Activated B cell treated with CpG ODN at 0.5 μM for 24 hours (primary cell): Measurements from ENCODE around the gene DCXR. TPM values are rescaled to one million over a fixed set of nuclear protein-coding genes. Genes with fewer than 3 reads are reported as not detected.

Source experiments
- ATAC-seq: fragments of 200-7000 bp; cut with Tn5 transposase; one replicate; pipeline ENCODE4 v1.10.0; 2021; ENCODE audit warnings: low read depth, mild to moderate bottlenecking, moderate library complexity
- CTCF ChIA-PET: fragments of 350-600 bp; sonication (Branson Sonifier 250); formaldehyde crosslinking; loops from one replicate; lab custom pipeline; 2021; ENCODE audit warnings: antibody characterized with exemption; lab: Charles Lee
- POLR2A ChIA-PET: fragments of 350-600 bp; sonication (Branson Sonifier 250); formaldehyde crosslinking; loops from one replicate; lab custom pipeline; 2021; ENCODE audit warnings: antibody characterized with exemption; lab: Charles Lee
- DNase-seq: peaks from one replicate; pipeline ENCODE4 v3.0.0; 2022
- H3K27ac Mint-ChIP-seq: one replicate; pipeline ENCODE4 v1.8.0; 2020; ENCODE audit warnings: mixed read lengths
- H3K27me3 Mint-ChIP-seq: one replicate; pipeline ENCODE4 v1.8.0; 2021; ENCODE audit warnings: mixed read lengths
- H3K36me3 Mint-ChIP-seq: one replicate; pipeline ENCODE4 v1.8.0; 2021; ENCODE audit warnings: low read depth, mixed read lengths
- H3K4me1 Mint-ChIP-seq: one replicate; pipeline ENCODE4 v1.8.0; 2021; ENCODE audit warnings: mixed read lengths
- H3K4me3 Mint-ChIP-seq: one replicate; pipeline ENCODE4 v1.8.0; 2020; ENCODE audit warnings: mild to moderate bottlenecking, mixed read lengths
- H3K9me3 Mint-ChIP-seq: one replicate; pipeline ENCODE4 v1.8.0; 2020; ENCODE audit warnings: mixed read lengths
- CTCF ChIP-seq: fragments of 200-600 bp; IDR thresholded peaks from one replicate; pipeline ENCODE4 v1.8.0; 2022; ENCODE audit warnings: antibody characterized with exemption, mild to moderate bottlenecking
- intact Hi-C: fragments of 100-400 bp; cut with micrococcal nuclease; formaldehyde crosslinking; loops from one replicate; pipeline ENCODE4 v1.15.1; 2024
- total RNA-seq: library from RNA; stranded (reverse); gene quantifications from 2 replicates; pipeline ENCODE4 v1.2.3, GENCODE V29; 2022

Gene DCXR
- total RNA-seq, 1 donor from 2014 or later, result 84.3 TPM

- Mint-ChIP-seq H3K4me1 (peaks cover 22% of the 10 kb centered on the region), H3K9me3 (no peaks in the 10 kb centered on the region)
- intact Hi-C loops, result loop anchor here (5.0 kb wide), 2 partner anchors 150 to 475 kb away; partner anchors contain the start of gene ARHGDIA
These were observed 15.1 kb downstream of the DCXR start, which contains the start of gene CENPX for GRCh38 chr17:82022310-82022980. CENPX (minus strand) TSS chr17:82022878; CDS start chr17:82022861, 17 bp downstream.

GRCh38 chr17:82021900-82022309 is 15.6 kb downstream of the DCXR start:
- POLR2A ChIA-PET, result interaction anchor here (0.6 to 3.2 kb wide), 14 partner anchors 16 to 392 kb away, joined by 3 to 43 read pairs (median 4); partner anchors contain the start of genes ASPSCR1, DCXR, FASN and MCRIP1
- no peak for DNase-seq
- H3K36me3 Mint-ChIP-seq, result peaks cover 4% of the 10 kb centered on the region

More at GRCh38 chr17:82022310-82022980, 15.1 kb downstream of the DCXR start, which contains the start of gene CENPX:
- Mint-ChIP-seq H3K36me3 (peaks cover 4% of the 10 kb centered on the region), H3K27ac (peak within 1 kb of the TSS; percentile 35), H3K4me3 (peak within 1 kb of the TSS; percentile 85), H3K27me3 (no peaks in the 10 kb centered on the region)
- TF ChIP-seq CTCF, result no peak
- DNase-seq (no peak), ATAC-seq (no peak)
- POLR2A ChIA-PET, result interaction anchor here (0.5 to 3.2 kb wide), 23 partner anchors 13 to 427 kb away, joined by 3 to 43 read pairs (median 4); partner anchors contain the start of genes DCXR, GPS1, MCRIP1 and MRPL12
- CTCF ChIA-PET, result interaction anchor here (0.6 to 5.9 kb wide), 3 partner anchors 15 to 63 kb away, joined by 3 to 59 read pairs (median 3); partner anchors contain the start of gene DCXR

GRCh38 chr17:82021107-82021899 is 16.2 kb downstream of the DCXR start:
- ChIA-PET POLR2A (interaction anchor here (0.7 to 3.2 kb wide), 8 partner anchors 16 to 188 kb away, joined by 3 to 43 read pairs (median 6); partner anchors contain the start of genes ASPSCR1, DCXR, FASN and MCRIP1), CTCF (interaction anchor here (1.0 to 5.9 kb wide), 4 partner anchors 14 to 62 kb away, joined by 3 to 59 read pairs (median 3); partner anchors contain the start of genes DCXR and NOTUM)
- H3K27me3 Mint-ChIP-seq, result no peaks in the 10 kb centered on the region
- DNase-seq, result no peak
- intact Hi-C loops, result loop anchor here (1.0 to 5.0 kb wide), 3 partner anchors 62 to 476 kb away; partner anchors contain the start of gene ARHGDIA
- no peaks in the 10 kb centered on the region for H3K9me3 Mint-ChIP-seq
- H3K27ac Mint-ChIP-seq, result peak overlapping the region; percentile 35
- peaks cover 4% of the 10 kb centered on the region for H3K36me3 Mint-ChIP-seq
- peaks cover 22% of the 10 kb centered on the region for H3K4me1 Mint-ChIP-seq
- TF ChIP-seq CTCF, result no peak
- no peak for ATAC-seq
- peak overlapping the region; percentile 85 for H3K4me3 Mint-ChIP-seq

More at GRCh38 chr17:82021900-82022309, 15.6 kb downstream of the DCXR start:
- H3K27me3 Mint-ChIP-seq, result no peaks in the 10 kb centered on the region
- H3K27ac Mint-ChIP-seq, result peak overlapping the region; percentile 35
- no peak for ATAC-seq
- no peak for TF ChIP-seq CTCF
- intact Hi-C loops, result loop anchor here (1.0 to 5.0 kb wide), 3 partner anchors 63 to 475 kb away; partner anchors contain the start of gene ARHGDIA
- CTCF ChIA-PET, result interaction anchor here (0.7 to 5.9 kb wide), 4 partner anchors 13 to 62 kb away, joined by 3 to 59 read pairs (median 3); partner anchors contain the start of gene DCXR
- H3K9me3 Mint-ChIP-seq, result no peaks in the 10 kb centered on the region
- H3K4me3 Mint-ChIP-seq, result peak overlapping the region; percentile 85
- peaks cover 22% of the 10 kb centered on the region for H3K4me1 Mint-ChIP-seq

- POLR2A ChIA-PET, result interaction anchor here (0.6 to 3.2 kb wide), 9 partner anchors 17 to 187 kb away, joined by 3 to 12 read pairs (median 4); partner anchors contain the start of genes ASPSCR1, DCXR, FASN and MCRIP1
- Mint-ChIP-seq H3K27me3 (no peaks in the 10 kb centered on the region), H3K27ac (no peak overlapping the region), H3K4me1 (peaks cover 22% of the 10 kb centered on the region), H3K4me3 (no peak overlapping the region), H3K9me3 (no peaks in the 10 kb centered on the region), H3K36me3 (peaks cover 4% of the 10 kb centered on the region)
- DNase-seq, result no peak
- no peak for ATAC-seq
- no peak for TF ChIP-seq CTCF
- intact Hi-C loops, result loop anchor here (1.0 to 5.0 kb wide), 3 partner anchors 61 to 477 kb away; partner anchors contain the start of gene ARHGDIA
- CTCF ChIA-PET, result interaction anchor here (1.0 to 5.9 kb wide), 6 partner anchors 9 to 182 kb away, joined by 3 to 59 read pairs (median 3); partner anchors contain the start of genes DCXR and NOTUM
These were observed 16.9 kb downstream of the DCXR start for GRCh38 chr17:82020572-82021106.
